NCI-H526 (cell line): Measurements from ENCODE around the gene AHNAK2.
"Not testable (repeated sequence)": the region's sequence is repeated elsewhere in the genome, so short reads cannot be mapped to it uniquely, and the experiment has no call there.

Experiments used
- DNase-seq, 2 experiments: peaks; one replicate each; lab custom pipeline; 2025; lab: John Stamatoyannopoulos, UW

AHNAK2 gene

DNA sequence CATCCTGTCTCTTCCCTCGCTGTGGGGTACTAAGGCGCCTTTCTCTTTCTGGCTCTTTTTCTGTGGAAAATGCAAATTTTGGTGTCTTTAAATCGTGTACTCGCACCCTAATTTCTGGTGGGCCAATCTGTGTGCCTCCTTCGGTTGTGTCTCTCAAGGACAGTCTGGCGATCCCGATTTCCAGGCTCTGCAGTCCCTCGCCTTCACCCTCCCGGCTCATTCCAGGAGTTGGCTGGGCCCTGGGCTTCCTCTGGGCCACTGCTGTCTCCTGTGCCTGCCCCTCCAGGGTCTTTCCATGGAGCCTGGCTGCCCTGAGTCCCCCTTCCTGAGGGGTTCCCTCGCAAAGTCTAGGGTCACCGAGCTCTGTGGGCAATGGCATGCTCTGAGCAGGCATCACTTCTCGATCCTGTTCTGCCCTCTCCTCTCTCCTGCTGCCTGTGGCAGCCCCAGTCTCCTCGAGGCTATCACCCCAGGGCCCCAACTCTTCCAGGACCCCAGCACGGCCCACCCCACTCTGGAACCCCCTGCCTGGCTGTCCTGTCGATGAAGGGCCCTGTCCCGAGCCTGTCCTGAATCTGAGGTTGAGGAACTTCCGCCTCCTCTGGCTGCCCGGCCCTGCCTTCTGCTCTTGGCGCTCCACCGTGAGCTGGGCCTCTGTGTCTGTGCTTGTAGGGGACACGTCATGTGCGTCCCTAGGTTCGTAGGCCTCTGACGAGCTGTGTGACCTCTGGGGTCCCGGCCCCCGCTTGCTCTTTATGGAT, 24.1 kb downstream of the AHNAK2 start:
- DNase-seq, result no peak

DNA sequence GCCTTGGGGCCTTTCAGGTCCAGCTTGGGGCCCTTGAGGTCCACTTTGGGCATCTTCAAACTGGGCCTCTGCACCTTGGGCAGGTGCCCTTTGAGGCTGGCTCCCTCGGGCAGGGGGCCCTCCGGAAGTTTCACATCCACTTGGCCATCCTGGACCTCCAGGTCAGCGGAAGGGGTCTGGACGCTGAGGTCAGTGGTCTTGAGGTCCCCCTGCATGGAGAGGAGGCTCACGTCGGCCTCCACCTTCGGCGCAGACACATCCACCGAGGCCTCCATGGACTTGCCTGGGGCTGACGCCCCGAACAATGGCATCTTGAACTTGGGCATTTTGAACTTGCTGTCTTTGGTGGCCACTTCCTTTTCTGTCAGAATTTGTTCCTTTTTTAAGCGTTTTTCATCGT, 25.1 kb downstream of the AHNAK2 start:
- DNase-seq, result no peak

DNA sequence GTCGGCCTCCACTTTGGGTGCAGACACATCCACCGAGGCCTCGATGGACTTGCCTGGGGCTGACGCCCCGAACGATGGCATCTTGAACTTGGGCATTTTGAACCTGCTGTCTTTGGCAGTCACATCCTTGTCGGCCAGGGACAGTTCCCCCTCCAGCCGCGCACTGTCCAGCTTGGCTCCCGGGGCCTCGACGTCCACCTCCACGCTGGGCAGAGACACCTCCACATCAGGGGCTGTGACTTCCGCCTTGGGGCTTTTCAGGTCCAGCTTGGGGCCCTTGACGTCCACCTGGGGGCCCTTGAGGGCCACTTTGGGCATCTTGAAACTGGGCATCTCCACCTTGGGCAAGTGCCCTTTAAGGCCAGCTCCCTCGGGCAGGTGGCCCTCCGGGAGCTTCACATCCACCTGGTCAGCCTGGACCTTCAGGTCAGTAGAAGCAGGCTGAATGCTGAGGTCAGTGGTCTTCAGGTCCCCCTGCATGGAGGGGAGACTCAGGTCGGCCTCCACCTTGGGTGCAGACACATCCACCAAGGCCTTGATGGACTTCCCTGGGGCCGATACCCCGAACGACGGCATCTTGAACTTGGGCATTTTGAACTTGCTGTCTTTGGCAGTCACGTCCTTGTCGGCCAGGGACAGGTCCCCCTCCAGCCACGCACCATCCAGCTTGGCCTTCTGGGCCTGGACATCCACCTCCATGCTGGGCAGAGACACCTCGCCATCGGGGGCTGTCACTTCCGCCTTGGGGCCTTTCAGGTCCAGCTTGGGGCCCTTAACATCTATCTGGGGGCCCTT, 26.1 kb downstream of the AHNAK2 start:
- not testable (repeated sequence) for DNase-seq

DNA sequence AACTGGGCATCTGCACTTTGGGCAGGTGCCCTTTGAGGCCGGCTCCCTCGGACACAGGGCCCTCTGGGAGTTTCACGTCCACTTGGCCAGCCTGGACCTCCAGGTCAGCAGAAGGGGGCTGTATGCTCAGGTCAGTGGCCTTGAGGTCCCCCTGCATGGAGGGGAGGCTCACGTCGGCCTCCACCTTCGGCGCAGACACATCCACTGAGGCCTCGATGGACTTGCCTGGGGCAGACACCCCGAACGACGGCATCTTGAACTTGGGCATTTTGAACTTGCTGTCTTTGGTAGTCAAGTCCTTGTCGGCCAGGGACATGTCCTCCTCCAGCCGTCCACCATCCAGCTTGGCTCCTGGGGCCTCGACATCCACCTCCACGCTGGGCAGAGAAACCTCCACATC, 27.5 kb downstream of the AHNAK2 start:
- DNase-seq, result not testable (repeated sequence)

DNA sequence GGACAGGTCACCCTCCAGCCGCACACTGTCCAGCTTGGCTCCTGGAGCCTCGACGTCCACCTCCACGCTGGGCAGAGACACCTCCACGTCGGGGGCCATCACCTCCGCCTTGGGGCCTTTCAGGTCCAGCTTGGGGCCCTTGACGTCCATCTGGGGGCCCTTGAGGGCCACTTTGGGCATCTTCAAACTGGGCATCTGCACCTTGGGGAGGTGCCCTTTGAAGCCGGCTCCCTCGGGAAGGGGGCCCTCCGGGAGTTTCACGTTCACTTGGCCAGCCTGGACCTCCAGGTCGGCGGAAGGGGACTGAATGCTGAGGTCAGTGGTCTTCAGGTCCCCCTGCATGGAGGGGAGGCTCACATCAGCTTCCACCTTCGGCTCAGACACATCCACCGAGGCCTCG, 28.2 kb downstream of the AHNAK2 start:
- no peak for DNase-seq

DNA sequence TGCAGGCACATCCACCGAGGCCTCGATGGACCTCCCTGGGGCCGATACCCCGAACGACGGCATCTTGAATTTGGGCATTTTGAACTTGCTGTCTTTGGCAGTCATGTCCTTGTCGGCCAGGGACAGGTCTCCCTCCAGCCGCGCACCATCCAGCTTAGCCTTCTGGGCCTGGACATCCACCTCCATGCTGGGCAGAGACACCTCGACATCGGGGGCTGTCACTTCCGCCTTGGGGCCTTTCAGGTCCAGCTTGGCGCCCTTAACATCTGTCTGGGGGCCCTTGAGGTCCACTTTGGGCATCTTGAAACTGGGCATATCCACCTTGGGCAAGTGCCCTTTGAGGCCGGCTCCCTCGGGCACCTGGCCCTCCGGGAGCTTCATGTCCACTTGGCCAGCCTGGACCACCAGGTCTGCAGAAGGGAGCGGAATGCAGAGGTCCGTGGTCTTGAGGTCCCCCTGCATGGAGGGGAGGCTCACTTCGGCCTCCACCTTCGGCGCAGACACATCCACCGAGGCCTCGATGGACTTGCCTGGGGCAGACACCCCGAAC, 28.7 kb downstream of the AHNAK2 start:
- not testable (repeated sequence) for DNase-seq

DNA sequence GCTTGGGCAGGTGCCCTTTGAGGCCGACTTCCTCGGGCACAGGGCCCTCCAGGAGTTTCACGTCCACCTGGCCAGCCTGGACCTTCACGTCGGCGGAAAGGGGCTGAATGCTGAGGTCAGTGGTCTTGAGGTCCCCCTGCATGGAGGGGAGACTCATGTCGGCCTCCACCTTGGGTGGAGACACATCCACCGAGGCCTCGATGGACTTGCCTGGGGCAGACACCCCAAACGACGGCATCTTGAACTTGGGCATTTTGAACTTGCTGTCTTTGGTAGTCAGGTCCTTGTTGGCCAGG, 29.5 kb downstream of the AHNAK2 start:
- DNase-seq, result no peak

DNA sequence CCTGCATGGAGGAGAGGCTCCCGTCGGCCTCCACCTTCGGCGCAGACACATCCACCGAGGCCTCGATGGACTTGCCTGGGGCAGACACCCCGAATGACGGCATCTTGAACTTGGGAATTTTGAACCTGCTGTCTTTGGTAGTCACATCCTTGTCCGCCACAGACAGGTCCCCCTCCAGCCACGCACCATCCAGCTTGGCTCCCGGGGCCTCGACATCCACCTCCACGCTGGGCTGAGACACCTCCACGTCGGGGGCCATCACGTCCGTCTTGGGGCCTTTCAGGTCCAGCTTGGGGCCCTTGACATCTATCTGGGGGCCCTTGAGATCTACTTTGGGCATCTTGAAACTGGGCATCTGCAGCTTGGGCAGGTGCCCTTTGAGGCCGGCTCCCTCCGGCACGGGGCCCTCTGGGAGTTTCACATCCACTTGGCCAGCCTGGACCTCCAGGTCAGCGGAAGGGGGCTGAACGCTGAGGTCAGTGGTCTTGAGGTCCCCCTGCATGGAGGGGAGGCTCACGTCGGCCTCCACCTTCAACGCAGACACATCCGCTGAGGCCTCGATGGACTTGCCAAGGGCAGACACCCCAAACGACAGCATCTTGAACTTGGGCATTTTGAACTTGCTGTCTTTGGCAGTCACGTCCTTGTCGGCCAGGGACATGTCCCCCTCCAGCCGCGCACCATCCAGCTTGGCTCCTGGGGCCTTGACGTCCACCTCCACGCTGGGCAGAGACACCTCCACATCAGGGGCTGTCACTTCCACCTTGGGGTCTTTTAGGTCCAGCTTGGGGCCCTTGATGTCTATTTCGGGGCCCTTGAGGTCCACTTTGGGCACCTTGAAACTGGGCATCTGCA, 30.1 kb downstream of the AHNAK2 start:
- not testable (repeated sequence) for DNase-seq

DNA sequence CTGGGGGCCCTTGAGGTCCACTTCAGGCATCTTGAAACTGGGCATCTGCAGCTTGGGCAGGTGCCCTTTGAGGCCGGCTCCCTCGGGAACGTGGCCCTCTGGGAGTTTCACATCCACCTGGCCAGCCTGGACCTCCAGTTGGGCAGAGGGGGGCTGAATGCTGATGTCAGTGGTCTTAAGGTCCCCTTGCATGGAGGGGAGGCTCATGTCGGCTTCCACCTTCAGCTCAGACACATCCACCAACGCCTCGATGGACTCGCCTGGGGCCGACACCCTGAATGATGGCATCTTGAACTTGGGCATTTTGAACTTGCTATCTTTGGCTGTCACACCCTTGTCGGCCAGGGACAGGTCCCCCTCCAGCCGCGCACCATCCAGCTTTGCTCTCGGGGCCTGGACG, 31.0 kb downstream of the AHNAK2 start:
- not testable (repeated sequence) for DNase-seq

DNA sequence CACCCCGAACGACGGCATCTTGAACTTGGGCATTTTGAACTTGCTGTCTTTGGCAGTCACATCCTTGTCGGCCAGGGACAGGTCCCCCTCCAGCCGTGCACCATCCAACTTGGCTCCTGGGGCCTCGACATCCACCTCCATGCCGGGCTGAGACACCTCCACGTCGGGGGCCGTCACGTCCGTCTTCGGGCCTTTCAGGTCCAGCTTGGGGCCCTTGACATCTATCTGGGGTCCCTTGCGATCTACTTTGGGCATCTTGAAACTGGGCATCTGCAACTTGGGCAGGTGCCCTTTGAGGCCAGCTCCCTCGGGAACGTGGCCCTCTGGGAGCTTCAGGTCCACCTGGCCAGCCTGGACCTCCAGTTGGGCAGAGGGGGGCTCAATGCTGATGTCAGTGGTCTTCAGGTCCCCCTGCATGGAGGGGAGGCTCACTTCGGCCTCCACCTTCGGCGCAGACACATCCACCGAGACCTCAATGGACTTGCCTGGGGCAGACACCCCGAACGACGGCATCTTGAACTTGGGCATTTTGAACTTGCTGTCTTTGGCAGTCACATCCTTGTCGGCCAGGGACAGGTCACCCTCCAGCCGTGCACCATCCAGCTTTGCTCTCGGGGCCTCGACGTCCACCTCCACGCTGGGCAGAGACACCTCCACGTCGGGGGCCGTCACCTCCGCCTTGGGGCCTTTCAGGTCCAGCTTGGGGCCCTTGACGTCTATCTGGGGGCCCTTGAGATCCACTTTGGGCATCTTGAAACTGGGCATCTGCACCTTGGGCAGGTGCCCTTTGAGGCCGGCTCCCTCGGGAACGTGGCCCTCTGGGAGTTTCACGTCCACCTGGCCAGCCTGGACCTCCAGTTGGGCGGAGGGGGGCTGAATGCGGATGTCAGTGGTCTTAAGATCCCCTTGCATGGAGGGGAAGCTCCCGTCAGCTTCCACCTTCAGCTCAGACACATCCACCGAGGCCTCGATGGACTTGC, 31.9 kb downstream of the AHNAK2 start:
- DNase-seq, result not testable (repeated sequence)

DNA sequence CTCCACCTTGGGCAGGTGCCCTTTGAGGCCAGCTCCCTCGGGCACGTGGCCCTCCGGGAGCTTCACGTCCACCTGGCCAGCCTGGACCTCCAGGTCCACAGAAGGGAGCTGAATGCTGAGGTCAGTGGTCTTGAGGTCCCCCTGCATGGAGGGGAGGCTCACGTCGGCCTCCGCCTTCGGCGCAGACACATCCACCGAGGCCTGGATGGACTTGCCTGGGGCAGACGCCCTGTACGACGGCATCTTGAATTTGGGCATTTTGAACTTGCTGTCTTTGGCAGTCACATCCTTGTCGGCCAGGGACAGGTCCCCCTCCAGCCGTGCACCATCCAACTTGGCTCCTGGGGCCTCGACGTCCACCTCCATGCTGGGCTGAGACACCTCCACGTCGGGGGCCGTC, 32.9 kb downstream of the AHNAK2 start:
- not testable (repeated sequence) for DNase-seq

DNA sequence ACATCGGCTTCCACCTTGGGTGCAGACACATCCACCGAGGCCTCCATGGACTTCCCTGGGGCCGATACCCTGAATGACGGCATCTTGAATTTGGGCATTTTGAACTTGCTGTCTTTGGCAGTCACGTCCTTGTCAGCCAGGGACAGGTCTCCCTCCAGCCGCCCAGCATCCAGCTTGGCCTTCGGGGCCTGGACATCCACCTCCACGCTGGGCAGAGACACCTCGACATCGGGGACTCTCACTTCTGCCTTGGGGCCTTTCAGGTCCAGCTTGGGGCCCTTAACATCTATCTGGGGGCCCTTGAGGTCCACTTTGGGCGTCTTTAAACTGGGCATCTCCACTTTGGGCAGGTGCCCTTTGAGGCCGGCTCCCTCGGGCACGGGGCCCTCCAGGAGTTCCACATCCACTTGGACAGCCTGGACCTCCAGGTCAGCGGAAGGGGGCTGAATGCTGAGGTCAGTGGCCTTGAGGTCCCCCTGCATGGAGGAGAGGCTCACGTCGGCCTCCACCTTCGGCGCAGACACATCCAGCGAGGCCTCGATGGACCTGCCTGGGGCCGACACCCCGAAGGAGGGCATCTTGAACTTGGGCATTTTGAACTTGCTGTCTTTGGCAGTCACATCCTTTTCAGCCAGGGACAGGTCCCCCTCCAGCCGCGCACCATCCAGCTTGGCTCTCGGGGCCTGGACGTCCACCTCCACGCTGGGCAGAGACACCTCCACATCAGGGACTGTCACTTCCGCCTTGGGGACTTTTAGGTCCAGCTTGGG, 33.6 kb downstream of the AHNAK2 start:
- not testable (repeated sequence) for DNase-seq

DNA sequence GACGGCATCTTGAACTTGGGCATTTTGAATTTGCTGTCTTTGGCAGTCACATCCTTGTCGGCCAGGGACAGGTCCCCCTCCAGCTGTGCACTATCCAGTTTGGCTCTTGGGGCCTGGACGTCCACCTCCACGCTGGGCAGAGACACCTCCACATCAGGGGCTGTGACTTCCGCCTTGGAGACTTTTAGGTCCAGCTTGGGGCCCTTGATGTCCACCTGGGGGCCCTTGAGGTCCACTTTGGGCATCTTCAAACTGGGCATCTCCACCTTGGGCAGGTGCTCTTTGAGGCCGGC, 34.2 kb downstream of the AHNAK2 start:
- not testable (repeated sequence) for DNase-seq

DNA sequence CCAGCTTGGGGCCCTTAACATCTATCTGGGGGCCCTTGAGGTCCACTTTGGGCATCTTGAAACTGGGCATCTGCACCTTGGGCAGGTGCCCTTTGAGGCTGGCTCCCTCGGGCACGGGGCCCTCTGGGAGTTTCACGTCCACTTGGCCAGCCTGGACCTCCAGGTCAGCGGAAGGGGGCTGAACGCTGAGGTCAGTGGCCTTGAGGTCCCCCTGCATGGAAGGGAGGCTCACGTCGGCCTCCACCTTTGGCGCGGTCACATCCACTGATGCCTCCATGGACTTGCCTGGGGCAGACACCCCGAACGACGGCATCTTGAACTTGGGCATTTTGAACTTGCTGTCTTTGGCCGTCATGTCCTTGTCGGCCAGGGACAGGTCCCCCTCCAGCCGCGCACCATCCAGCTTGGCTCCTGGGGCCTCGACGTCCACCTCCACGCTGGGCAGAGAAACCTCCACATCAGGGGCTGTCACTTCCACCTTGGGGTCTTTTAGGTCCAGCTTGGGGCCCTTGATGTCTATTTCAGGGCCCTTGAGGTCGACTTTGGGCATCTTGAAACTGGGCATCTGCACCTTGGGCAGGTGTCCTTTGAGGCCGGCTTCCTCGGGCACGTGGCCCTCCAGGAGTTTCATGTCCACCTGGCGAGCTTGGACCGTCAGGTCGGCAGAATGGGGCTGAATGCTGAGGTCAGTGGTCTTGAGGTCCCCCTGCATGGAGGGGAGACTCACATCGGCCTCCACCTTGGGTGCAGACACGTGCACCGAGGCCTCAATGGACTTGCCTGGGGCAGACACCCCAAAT, 34.8 kb downstream of the AHNAK2 start:
- DNase-seq, result not testable (repeated sequence)

DNA sequence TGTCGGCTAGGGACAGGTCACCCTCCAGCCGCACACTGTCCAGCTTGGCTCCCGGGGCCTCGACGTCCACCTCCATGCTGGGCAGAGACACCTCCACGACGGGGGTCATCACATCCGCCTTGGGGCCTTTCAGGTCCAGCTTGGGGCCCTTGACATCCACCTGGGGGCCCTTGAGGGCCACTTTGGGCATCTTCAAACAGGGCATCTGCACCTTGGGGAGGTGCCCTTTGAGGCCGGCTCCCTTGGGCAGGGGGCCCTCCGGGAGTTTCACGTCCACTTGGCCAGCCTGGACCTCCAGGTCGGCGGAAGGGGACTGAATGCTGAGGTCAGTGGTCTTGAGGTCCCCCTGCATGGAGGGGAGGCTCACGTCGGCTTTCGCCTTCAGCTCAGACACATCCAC, 35.6 kb downstream of the AHNAK2 start:
- DNase-seq, result no peak

DNA sequence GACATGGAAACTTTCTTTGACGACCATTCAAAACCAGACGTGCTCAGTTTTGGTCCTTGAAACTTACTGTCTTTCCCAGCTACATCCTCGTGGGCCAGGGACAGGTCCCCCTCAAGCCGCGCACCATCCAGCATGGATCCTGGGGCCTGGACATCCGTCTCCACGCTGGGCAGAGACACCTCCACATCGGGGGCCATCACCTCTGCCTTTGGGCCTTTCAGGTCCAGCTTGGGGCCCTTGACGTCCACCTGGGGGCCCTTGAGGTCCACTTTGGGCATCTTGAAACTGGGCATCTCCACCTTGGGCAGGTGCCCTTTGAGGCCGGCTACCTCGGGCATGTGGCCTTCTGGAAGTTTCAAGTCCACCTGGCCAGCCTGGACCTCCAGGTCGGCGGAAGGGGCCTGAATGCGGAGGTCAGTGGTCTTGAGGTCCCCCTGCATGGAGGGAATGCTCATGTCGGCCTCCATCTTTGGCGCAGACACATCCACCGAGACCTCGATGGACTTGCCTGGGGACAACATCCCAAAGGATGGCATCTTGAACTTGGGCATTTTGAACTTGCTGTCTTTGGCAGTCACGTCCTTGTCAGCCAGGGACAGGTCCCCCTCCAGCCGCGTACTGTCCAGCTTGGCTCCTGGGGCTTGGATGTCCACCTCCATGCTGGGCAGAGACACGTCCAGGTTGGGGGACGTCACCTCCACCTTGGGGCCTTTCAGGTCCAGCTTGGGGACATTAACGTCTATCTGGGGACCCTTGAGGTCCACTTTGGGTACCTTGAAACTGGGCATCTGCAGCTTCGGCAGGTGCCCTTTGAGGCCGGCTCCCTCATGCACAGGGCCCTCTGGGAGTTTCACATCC, 36.4 kb downstream of the AHNAK2 start:
- DNase-seq, result no peak

DNA sequence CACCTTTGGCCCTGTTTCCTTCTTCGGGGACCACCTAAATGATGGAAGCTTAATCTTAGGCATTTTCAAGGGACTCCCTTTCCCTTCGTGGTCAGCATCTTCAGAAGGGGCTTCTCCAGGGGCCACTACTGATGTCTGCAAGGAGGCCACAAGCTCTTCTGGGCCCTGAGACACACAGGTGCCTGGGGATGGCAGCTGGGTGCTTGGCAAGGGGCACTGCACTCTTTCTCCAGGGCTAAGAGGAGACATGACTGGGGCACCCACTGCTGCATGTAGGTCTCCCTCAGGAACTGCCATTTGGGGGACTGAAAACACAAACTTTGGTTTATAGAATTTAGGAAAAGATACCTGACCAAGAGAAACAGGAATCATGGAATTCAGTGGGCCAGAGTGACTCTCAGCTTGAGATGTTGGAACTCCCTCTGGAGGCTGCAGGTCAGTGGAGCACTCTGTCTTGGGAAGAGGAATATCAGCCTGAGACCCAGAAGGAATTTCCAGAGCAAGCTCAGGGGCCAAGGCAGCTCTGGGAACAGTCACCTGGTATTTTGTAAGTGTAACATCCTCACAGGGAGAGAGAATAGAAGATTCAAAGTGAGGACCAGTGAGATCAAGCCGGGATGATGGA, 37.5 kb downstream of the AHNAK2 start:
- peak in 1 of 2 experiments; percentile 15 for DNase-seq
